GM18519 (cell line): Measurements from ENCODE around the gene CCDC57.

ENCODE experiments used
- ATAC-seq: cut with Tn5 transposase; IDR thresholded peaks from one replicate; pipeline ENCODE4 v1.9.1; 2021; ENCODE audit warnings: mild to moderate bottlenecking, moderate library complexity; ENCODE audit not compliant: unreplicated experiment, low FRiP score

The CCDC57 gene

GRCh38 chr17:82072827-82073226 lies 139.8 kb downstream of the CCDC57 start:
- ATAC-seq = no peak

- no peak for ATAC-seq
These were observed 142.0 kb downstream of the CCDC57 start for GRCh38 chr17:82070611-82071010.

- ATAC-seq = no peak
These were observed 146.9 kb downstream of the CCDC57 start, which contains the start of gene DUS1L for GRCh38 chr17:82065638-82066303. TSS of gene DUS1L (minus strand) at chr17:82065804. CDS start at chr17:82065059, 745 bp downstream.

GRCh38 chr17:82065193-82065637 lies 147.4 kb downstream of the CCDC57 start:
- ATAC-seq = no peak

GRCh38 chr17:82064433-82065192 lies 148.0 kb downstream of the CCDC57 start:
- no peak for ATAC-seq

DNA sequence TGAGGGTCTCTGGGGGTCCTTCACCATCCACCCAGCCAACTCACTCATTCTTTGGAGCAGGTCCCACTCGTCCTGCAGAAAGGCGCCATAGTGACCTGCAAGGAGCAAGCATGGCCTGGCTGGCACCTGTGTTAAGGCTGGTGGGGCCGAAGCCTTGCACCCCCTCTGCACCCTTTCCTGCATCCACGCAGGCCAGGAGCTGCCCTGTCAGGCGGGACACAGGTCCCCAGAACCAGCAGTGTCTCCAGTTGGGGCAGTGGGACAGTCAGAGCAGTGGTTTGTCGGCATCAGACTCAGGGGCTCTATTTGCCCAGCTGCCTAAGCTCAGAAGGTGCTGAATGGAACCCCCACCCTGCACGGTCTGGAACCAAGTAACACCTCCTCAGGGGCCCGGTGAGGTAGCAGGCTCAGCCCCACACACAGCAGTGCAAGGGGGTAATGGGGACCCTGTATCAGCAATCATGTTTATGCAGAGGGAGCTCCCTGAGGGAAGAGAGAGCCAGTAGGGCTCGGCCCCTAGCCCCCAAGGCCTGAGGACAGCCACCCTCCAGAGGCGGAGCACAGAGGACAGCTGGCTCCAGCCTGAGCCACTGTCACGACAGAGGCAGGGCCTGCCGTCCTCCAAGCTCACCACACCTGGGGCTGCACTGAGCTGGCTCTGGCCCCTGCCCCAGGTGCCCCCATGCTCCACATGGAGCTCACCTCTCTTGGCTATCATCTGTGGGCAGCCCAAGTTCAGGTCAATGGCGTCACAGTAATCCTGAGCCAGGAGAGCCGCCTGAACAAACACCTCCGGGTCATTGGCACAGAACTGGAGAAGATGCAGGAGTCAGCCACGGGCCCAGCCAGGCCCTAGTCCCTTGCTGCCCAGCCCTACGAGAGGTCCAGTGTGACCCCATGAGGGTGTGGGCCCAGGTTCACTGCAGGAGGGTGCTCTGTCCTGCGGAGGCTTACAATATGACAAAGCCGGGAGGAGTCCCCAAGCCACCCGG lies 148.9 kb downstream of the CCDC57 start:
- ATAC-seq = no peak

DNA sequence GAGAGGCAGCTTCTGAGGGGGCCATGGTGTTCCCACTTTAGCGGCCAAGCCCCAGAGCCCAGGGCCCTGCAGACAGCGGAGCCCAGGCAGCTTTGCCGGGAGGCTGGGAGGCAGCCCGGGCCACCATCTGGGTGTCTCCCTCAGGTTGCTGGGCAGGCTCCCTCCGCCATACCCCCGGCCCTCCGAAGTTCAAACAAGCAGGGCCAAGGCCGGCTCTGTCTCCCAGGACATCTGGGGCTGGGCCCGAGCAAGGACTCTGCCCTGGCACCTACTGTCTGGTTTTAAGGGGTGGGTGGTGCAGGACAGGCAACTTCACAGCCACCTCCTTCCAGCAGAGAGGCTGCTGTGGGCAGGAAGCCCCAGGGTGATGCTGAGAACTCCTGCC lies 149.7 kb downstream of the CCDC57 start:
- no peak for ATAC-seq

DNA sequence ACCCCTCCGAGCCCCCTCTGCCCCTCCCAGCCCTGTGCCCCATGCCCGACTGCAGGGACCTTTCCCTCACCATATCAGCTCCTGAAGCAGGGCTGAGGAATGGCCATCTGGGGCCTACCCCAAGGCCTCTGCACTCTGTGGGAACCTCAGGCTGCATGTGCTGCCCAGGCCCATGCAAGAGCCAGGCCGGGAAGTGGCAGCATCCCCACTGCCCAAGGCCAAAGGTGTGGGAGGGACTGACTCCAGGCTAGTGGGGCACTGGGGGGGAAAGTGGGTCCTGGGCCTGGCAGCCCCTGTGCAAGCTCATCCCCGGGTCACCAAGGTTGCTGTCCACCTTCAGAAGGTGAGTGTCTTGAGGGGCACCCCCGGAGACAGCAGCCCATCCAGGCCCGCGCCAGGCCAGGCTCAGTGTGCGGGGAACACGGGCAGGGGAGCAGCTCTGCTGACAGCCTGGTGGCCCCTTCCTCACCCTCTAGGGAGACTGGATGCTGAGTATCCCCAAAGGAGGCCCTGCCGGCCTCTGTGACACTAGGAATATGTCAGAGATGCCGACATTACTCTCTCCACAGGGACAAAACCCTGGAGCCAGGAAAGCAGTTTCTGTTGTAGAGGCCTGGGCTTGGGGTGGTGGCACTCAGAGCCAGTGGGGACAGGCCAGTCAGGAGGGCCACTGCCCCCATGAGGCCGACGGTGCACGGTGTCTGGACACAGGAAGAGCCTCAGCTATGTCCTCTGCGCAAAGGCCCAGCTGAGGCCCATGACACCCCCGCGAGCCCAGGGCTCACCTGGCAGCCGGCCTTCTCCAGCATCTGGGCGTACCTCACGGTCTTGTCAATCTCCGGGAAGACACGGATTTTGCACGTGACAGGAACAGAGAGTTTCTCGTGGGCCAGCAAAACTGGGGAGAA lies 150.3 kb downstream of the CCDC57 start:
- ATAC-seq = no peak

GRCh38 chr17:82061047-82061925 lies 151.4 kb downstream of the CCDC57 start:
- ATAC-seq = no peak

- ATAC-seq = no peak
These were observed 152.0 kb downstream of the CCDC57 start for GRCh38 chr17:82060614-82061013.

DNA sequence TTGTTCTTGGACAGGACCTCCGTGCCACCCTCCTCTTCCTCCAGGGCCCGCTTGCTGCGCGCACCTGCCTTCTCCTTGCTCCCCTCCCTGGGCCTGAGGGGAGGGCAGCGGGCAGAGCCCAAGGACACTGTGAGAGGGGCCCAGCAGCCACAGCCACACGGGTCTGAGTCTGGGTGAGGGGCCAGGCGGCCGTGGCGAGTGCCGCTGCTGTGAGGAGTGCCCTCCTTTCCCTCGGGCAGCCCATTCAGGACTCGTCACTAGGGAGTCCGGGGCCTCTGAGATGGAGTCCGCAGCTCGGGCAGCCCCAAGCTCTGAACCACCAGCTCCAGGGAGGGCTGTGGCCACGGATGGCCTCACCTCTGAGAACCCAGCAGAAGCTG lies 152.7 kb downstream of the CCDC57 start:
- no peak for ATAC-seq

DNA sequence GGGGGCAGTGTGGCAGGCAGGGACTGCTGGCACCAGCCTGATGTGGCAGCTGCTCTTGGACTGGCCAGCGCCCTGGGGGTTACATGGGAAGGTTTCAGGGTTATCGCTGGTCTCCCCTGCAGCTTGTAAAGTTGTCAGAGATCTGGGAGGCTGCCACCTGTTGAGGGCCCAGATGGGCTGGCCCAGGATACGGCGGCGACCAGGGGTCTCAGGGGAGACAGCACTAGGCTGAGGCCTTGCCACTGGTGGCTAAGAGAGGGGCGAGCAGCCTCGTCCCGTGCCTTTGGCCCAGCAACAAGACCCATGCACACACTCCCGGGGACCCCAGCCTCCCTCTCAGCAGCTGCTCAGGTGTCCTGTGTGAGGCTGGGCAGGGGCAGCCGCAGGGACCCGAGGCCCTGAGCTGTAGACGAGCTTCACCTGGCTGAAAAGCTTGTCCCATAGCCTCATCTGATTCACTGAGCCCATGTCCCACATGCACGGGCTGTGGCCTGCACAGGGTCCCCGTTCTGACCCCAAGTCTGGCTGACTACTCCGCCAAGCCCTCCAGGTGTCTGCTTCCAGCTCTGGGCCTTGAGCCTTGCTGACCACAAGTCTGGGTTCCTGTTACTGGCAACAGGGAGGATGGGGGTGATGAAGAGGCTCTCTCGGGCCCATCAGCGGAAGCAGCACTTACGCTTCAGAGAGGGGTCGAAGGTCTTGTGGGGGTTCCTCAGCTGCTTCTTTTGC lies 153.2 kb downstream of the CCDC57 start:
- ATAC-seq = no peak

- ATAC-seq = no peak
These were observed 153.8 kb downstream of the CCDC57 start for GRCh38 chr17:82058855-82059249.

DNA sequence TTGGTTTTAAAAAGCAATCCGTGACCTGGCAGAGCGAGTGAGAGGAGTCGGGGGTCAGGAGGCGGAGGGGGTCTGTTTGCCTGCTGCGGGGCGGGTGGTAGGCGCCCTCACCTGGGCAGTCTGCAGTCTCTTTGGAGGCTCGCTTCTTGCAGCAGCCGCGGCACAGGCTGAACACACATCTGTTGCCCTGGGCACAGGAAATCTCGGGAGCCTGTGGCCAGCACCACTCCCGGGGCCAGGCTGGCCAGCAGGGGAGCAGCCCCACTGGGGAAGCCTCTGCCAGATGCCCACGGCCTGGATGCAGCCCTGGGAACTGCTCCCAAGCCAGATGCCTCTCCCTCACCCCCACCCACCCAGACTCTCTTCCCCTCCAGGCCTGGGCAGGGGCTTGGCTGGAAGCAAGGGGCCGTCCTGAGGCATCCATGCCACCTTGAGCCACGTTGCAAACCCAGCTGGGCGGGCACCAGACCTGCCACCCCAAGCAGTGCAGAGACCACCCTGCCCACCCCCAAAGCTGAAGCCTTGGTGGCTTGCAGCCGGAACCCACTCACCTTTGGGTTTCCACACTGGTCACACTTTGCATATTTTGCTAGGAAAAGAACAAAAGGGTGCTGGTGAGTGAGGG lies 154.3 kb downstream of the CCDC57 start:
- no peak for ATAC-seq

- ATAC-seq = no peak
These were observed 155.7 kb downstream of the CCDC57 start for GRCh38 chr17:82056729-82057621.

GRCh38 chr17:82055965-82056728 lies 156.5 kb downstream of the CCDC57 start:
- no peak for ATAC-seq
